ENCODE data around the gene OXCT2.
"Not testable (repeated sequence)": the region's sequence is repeated elsewhere in the genome, so short reads cannot be mapped to it uniquely, and the experiment has no call there.

The OXCT2 gene

GRCh38 chr1:39805385-39805784, 34.2 kb upstream of the OXCT2 start:
- TF ChIP-seq CTCF (IDR thresholded peaks at IDR 0.05; ENCODE audit: control insufficient read depth, insufficient read depth, low read depth, low read length, missing control alignments) = no peak
- DNase-seq (ENCODE audit: low read depth) = no peak
- no peak overlapping the region for H3K4me3 ChIP-seq (ENCODE audit: control insufficient read depth, low read depth, low read length)

GRCh38 chr1:39802496-39803260, 31.5 kb upstream of the OXCT2 start:
- H3K4me3 ChIP-seq (ENCODE audit: control insufficient read depth, low read depth, low read length) = no peak overlapping the region
- no peak for DNase-seq (ENCODE audit: low read depth)
- TF ChIP-seq CTCF (IDR thresholded peaks at IDR 0.05; ENCODE audit: control insufficient read depth, insufficient read depth, low read depth, low read length, missing control alignments) = no peak

GRCh38 chr1:39800471-39800835, 29.3 kb upstream of the OXCT2 start:
- no peak for DNase-seq (ENCODE audit: low read depth)
- H3K4me3 ChIP-seq (ENCODE audit: control insufficient read depth, low read depth, low read length) = no peak overlapping the region
- no peak for TF ChIP-seq CTCF (IDR thresholded peaks at IDR 0.05; ENCODE audit: control insufficient read depth, insufficient read depth, low read depth, low read length, missing control alignments)

GRCh38 chr1:39799770-39800470, 28.8 kb upstream of the OXCT2 start:
- TF ChIP-seq CTCF (IDR thresholded peaks at IDR 0.05; ENCODE audit: control insufficient read depth, insufficient read depth, low read depth, low read length, missing control alignments) = peak; percentile 57
- peak; percentile 35 for DNase-seq (ENCODE audit: low read depth)
- H3K4me3 ChIP-seq (ENCODE audit: control insufficient read depth, low read depth, low read length) = no peak overlapping the region

GRCh38 chr1:39798859-39799769, 28.0 kb upstream of the OXCT2 start:
- DNase-seq (ENCODE audit: low read depth); H3K4me3 ChIP-seq (ENCODE audit: control insufficient read depth, low read depth, low read length): not testable (repeated sequence)

- H3K4me3 ChIP-seq (ENCODE audit: control insufficient read depth, low read depth, low read length) = no peak overlapping the region
- no peak for TF ChIP-seq CTCF (IDR thresholded peaks at IDR 0.05; ENCODE audit: control insufficient read depth, insufficient read depth, low read depth, low read length, missing control alignments)
- DNase-seq (ENCODE audit: low read depth) = no peak
Observed at GRCh38 chr1:39795651-39796050, 24.5 kb upstream of the OXCT2 start.
